Hippocampal formation (tissue), 2 donors: Measurements from ENCODE around the gene TNFAIP3.
"Not testable (repeated sequence)": the region's sequence is repeated elsewhere in the genome, so short reads cannot be mapped to it uniquely, and the experiment has no call there.

Source experiments
- DNase-seq, 2 donors: peaks; one replicate each; lab custom pipeline; 2025; lab: John Stamatoyannopoulos, UW

The TNFAIP3 gene

DNA sequence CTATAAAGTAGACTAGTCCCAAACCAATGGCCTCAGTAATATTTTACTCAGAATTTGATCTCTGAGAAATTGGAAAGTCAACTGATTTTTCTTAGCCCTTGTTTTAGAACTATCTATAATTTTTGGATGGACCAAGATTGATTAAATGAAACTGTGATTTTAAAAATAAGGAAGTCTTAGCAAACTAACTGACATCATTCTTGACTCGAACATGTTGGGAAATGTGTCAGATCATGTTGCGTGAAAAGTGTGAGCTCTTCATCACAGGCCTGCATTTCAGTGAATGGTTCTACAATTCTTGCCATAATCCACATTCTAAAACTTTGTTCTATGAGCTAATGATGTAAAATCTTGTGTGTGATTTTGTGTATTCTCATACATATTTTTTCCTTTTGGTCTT lies 11.0 kb downstream of the TNFAIP3 start:
- no peak for DNase-seq

DNA sequence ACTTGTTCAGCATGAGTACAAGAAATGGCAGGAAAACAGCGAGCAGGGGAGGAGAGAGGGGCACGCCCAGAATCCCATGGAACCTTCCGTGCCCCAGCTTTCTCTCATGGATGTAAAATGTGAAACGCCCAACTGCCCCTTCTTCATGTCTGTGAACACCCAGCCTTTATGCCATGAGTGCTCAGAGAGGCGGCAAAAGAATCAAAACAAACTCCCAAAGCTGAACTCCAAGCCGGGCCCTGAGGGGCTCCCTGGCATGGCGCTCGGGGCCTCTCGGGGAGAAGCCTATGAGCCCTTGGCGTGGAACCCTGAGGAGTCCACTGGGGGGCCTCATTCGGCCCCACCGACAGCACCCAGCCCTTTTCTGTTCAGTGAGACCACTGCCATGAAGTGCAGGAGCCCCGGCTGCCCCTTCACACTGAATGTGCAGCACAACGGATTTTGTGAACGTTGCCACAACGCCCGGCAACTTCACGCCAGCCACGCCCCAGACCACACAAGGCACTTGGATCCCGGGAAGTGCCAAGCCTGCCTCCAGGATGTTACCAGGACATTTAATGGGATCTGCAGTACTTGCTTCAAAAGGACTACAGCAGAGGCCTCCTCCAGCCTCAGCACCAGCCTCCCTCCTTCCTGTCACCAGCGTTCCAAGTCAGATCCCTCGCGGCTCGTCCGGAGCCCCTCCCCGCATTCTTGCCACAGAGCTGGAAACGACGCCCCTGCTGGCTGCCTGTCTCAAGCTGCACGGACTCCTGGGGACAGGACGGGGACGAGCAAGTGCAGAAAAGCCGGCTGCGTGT lies 11.6 kb downstream of the TNFAIP3 start:
- no peak for DNase-seq

DNA sequence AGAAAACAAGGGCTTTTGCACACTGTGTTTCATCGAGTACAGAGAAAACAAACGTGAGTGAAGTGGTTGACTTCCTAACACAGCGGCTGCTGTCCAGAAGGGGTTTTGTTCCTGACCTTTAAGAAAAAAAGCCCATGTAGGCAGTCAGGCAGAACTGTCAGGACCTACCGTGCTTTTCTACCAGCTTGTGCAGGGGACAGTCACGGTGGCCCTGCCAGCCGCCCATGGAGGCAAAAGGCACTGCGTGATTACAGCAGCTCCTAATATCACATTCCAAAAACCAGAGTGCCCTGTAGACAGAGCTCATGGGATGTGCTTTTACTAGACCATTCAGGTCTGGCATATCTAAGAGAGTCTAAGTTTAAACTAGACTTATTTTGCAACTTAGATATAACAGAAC lies 12.2 kb downstream of the TNFAIP3 start:
- no peak for DNase-seq

DNA sequence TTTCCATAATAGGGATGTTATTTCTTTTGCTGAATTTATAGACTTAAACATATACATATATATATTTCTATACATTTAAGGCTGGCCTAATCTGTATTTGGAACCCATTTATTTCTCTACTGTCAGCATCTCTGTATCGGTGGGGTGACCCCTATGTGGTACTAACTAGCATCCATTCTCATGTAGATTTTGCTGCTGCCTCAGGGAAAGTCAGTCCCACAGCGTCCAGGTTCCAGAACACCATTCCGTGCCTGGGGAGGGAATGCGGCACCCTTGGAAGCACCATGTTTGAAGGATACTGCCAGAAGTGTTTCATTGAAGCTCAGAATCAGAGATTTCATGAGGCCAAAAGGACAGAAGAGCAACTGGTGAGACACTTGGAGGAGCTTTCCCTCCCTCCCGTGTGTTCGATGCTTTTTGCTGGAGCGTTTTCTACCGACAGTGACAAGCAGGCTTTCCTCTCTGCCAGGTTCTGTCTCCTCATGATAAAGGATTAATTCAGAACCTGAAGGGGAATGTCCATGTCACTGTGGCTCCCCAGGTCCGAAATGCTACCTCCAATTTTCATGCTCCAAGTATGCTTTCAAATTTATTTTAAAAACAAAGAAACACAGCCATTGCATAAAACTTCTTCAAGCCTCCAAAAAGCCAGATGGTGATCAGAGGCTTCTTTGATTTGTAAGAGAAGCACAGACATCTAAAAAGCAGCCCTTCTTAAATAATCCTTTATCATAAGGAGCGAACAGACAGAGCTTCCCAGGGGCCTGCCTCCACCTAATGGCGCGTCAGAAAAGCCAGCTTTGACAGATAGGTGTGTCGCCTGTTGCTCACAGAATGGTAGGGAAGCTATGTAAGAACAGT lies 13.1 kb downstream of the TNFAIP3 start:
- no peak for DNase-seq

DNA sequence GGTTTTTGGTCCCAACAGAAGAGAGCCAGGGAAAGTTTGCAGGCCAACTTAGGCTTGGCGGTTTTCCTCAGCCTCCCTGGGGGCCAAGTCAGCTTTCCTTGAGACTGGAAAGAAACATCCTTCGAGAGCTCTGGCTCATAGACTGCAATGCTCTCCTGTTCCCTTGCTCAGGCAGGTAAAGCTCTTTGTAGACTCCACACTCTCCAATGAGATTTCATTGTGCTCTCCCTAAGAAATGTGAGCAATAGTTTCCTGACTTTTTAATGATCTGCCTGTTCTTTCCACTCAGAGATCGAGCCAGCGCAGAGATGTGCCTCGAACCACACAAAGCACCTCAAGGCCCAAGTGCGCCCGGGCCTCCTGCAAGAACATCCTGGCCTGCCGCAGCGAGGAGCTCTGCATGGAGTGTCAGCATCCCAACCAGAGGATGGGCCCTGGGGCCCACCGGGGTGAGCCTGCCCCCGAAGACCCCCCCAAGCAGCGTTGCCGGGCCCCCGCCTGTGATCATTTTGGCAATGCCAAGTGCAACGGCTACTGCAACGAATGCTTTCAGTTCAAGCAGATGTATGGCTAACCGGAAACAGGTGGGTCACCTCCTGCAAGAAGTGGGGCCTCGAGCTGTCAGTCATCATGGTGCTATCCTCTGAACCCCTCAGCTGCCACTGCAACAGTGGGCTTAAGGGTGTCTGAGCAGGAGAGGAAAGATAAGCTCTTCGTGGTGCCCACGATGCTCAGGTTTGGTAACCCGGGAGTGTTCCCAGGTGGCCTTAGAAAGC lies 13.9 kb downstream of the TNFAIP3 start:
- DNase-seq = no peak

DNA sequence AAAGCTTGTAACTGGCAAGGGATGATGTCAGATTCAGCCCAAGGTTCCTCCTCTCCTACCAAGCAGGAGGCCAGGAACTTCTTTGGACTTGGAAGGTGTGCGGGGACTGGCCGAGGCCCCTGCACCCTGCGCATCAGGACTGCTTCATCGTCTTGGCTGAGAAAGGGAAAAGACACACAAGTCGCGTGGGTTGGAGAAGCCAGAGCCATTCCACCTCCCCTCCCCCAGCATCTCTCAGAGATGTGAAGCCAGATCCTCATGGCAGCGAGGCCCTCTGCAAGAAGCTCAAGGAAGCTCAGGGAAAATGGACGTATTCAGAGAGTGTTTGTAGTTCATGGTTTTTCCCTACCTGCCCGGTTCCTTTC lies 14.4 kb downstream of the TNFAIP3 start:
- no peak for DNase-seq

DNA sequence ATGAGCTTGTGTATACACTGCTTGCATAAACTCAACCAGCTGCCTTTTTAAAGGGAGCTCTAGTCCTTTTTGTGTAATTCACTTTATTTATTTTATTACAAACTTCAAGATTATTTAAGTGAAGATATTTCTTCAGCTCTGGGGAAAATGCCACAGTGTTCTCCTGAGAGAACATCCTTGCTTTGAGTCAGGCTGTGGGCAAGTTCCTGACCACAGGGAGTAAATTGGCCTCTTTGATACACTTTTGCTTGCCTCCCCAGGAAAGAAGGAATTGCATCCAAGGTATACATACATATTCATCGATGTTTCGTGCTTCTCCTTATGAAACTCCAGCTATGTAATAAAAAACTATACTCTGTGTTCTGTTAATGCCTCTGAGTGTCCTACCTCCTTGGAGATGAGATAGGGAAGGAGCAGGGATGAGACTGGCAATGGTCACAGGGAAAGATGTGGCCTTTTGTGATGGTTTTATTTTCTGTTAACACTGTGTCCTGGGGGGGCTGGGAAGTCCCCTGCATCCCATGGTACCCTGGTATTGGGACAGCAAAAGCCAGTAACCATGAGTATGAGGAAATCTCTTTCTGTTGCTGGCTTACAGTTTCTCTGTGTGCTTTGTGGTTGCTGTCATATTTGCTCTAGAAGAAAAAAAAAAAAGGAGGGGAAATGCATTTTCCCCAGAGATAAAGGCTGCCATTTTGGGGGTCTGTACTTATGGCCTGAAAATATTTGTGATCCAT lies 15.3 kb downstream of the TNFAIP3 start:
- DNase-seq = no peak

DNA sequence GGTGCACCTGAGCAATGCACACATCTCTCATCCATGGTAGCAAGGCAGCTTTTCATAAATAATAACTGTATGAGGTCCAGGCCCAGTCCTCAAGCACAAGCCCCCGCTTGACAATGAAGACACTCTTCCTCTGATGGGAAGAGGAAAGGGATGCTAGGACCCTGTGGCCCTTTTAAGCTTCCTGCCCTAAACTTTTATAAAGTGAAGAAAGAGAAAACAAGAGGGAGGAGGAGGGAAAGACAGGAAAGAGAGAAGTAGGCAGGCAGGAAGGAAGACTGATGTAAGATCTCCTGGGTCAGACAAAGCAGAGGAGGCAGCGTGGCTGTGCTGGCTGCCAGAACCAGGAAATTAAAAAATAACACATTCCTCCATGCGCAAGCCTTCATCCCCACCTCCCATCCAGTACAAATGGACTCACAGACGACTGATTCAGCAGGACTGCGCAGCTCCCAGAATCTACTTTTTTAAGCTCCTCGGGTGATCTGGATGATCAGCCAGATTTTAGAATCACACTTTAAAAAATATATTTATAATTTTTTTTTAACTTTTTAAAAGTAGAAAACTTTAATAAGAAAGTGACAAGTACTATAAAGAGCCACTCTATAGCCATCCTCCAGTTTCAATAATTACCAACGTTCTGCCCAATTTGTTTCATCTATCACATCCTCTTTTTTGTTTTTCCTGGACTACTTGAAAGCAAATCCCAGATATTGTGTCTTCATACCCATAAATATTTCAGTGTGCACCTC lies 16.5 kb downstream of the TNFAIP3 start:
- DNase-seq = no peak

DNA sequence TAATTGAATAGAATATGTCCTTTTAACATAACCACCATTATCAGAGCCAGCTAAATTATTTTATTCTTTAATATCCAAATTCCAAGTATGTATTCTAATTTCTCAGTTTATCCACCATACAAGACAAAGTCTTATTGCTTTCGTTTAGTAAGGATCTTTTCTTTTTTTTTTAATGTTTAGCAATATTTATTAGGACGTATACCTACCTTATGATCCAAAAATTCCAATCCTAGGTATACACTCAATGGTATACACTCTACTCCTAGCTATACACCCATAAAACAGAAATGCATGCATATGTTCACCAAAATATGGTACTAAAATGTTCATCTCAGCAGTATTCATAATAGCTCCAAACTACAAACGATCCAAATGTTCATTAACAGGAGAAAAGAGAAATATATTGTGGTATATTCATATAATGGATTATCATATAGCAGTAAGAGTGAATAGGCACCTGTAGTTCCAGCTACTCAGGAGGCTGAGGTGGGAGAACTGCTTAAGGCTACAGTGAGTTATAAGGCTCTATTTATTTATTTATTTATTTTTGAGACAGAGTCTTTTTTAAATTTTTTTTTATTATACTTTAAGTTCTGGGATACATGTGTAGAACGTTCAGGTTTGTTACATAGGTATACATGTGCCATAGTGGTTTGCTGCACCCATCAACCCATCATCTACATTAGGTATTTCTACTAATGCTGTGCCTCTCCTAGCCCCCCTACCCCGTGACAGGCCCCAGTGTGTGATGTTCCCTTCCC lies 17.3 kb downstream of the TNFAIP3 start:
- no peak for DNase-seq

DNA sequence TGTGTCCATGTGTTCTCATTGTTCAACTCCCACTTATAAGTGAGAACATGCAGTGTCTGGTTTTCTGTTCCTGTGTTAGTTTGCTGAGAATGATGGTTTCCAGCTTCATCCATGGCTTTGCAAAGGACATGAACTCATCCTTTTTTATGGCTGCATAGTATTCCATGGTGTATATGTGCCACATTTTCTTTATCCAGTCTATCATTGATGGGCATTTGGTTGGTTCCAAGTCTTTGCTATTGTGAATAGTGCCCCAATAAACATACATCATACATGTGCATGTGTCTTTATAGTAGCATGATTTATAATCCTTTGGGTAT lies 17.8 kb downstream of the TNFAIP3 start:
- not testable (repeated sequence) for DNase-seq

DNA sequence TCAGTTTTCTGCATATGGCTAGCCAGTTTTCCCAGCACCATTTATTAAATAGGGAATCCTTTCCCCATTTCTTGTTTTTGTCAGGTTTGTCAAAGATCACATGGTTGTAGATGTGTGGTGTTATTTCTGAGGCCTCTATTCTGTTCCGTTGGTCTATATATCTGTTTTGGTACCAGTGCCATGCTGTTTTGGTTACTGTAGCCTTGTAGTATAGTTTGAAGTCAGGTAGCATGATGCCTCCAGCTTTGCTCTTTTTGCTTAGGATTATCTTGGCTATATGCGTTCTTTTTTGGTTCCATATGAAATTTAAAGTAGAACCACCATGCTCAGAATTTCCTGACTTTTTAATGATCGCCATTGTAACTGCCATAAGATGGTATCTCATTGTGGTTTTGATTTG lies 19.2 kb downstream of the TNFAIP3 start:
- DNase-seq = not testable (repeated sequence)

DNA sequence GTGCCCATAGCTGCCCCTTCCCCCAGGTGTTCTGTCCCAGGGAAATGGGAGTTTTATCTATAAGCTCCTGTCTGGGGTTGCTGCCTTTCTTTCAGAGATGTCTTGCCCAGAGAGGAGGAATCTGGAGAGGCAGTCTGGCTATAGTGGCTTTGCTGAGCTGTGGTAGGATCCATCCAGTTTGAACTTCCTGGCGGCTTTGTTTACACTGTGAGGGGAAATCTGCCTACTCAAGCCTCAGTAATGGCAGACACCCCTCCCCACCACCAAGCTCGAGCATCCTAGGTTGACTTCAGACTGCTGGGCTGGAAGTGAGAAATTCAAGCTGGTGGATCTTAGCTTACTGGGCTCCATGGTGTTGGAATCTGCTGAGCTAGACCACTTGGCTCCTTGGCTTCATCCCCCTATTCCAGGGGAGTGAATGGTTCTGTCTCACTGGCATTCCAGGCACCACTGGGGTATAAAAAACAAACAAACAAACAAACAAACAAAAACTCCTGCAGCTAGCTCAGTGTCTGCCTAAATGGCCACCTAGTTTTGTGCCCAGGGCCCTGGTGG lies 24.0 kb downstream of the TNFAIP3 start:
- DNase-seq = no peak

DNA sequence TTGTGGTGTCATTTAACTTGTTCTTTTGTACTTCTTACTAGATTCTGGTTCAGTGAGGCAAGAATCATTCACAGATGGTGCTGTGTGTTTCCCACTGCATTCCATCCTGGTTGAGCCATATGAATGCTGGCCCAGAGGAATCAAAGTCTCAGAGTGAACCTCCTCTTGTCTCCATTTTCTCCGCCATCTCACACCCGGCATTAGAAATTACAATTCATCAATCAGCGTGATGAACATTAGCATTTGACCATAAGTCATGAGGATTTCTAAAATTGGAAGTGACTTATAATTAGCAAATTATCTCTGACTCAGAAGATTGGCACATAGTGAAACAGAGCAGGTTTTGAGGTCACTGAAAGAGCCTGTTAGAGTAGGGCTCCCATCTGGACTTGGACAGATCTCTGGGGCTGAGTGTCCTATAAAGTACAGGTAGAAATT lies 25.2 kb downstream of the TNFAIP3 start:
- no peak for DNase-seq

DNA sequence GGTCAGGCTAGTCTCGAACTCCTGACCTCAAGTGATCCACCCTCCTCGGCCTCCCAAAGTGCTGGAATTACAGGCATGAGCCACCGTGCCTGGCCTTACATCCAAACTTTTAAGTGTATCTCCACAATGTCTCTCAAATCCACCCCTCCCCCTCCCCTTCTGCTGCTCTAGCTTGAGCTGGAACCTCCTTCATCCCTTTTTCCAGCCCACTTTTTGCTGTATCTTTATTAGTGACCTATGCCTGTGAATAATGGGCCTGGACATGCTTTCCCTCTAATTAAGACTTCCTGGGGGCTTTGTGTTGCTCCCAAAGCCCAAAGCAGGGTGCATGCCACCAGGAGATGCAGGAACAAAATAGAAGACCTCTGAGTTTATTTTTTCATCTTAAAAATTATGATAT lies 26.1 kb downstream of the TNFAIP3 start:
- DNase-seq = no peak

DNA sequence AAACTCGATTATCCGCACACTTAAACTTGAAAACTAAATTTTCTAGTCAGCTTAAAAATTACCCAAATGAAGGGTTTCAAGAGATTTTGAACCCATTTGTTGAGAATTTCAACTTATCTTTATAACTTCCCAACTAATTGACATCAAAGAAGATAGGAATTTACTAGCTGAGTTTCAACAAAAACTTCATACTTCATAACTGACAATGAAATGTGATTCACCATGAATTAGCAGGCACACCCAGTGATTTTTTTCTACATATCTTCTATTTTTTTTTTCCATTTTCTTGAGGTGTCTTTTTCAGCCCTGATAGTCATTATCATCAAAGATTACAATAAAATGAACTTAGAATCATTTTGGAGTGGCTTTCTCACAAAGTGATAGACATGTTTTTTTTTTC lies 26.7 kb downstream of the TNFAIP3 start:
- no peak for DNase-seq

DNA sequence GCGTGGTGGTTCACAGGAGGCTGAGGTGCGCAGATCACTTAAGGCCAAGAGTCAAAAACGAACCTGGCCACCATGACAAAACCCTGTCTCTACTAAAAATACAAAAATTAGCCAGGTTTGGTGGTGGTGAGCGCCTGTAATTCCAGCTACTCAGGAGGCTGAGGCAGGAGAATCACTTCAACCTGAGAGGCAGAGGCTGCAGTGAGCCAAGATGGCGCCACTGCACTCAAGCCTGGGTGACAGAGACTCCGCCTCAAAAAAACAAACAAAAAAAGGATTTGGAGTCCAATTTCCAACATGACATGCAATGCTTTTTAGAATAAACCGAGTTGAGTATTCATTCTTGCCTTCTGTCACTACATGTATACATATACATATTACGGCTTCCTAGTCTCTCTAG lies 27.3 kb downstream of the TNFAIP3 start:
- DNase-seq = not testable (repeated sequence)

DNA sequence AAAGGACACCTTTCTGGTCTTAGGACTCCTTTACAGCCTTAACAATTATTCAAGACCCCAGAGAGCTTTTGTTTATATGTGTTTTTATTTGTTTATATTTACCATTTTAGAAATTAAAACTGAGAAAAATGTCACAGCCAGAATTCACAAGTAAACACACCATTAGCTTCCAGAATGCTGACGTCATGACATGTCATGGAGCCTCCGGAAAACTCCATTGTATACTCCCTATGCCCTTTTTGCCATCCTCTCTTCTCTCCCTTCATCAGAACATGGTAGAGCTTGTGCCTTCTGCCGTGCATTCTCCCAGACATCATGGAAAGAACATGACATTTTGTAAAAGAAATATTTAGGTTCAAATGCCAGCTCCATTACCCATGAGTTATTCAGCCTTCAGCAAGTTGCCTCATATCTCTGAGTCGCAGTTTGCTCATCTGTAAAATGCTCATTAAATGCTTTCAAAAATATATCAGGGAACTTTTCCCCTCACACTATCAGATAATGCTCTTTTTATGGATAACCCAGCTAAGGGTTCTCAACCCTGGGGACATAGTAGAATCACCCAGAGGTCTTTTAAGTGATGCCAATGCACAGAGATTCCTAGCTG lies 27.8 kb downstream of the TNFAIP3 start:
- no peak for DNase-seq

DNA sequence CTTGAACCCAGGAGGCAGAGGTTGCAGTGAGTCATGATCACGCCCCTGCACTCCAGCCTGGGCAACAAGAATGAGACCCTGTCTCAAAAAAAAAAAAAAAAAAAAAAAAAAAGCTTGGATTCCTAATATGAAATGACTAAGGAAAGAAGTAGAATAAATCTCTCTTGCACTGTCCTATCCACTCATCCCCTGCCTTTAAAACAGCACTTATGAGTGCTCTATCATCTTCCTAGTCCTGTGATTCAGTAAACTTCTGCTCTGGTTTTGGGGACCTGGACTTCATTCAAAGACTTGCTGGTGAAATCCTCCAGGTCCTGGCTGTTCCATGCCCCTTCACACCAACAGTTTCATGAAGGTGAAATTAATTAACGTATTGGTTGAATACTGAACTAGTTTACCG lies 29.6 kb downstream of the TNFAIP3 start:
- DNase-seq = no peak

DNA sequence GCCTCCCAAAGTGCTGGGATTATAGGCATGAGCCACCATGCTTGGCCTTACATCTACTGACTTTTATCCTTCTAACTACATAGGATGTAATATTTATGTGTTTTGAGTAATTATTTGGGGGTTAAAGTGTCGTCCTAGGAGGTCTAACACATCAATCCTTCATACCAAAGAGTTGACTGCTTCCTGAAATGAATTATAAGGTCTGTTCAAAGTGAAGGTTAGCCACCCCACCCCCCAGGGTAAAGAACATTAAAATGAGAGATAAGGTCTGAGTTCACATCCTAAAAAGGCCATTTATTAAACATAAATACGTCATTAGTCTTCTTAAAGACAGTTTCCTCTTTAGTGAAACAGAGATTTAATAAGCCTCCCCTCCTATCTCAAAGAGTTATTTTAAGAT lies 33.8 kb downstream of the TNFAIP3 start:
- no peak for DNase-seq

DNA sequence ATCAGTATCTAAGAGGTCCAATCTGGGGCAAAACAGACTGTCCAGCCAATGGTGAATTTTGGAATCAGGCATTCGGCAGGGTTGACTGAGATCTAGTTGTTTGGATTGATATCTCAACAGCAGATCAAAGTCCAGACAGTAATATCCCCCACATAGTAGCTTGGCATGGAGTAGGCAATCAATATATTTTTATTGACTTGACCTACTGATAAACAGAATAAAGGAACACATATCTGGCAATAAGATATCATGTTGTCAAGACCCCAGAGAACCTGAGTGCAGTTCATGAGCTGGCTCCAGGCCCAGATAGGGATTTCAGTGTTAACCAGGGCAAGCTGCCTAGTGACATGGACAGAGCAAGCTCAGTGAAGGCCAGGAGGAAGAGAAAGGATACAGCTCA lies 34.4 kb downstream of the TNFAIP3 start:
- DNase-seq = no peak
